Astrocyte of the spinal cord (primary cell): Measurements from ENCODE around the gene GATAD1.

Source experiments
- DNase-seq: peaks from one replicate; pipeline ENCODE4 v3.0.0; 2011; ENCODE audit warnings: low read depth, low spot score
- H3K4me3 ChIP-seq: 2 replicates; pipeline ENCODE4 v1.5.1; 2011; ENCODE audit warnings: low read depth, mild to moderate bottlenecking, low read length, moderate library complexity
- in situ Hi-C: cut with HindIII; loops from 2 replicates; pipeline ENCODE4 v1.10.0; 2017; ENCODE audit warnings: low sequenced_read_pairs
- TF ChIP-seq, protein P1 (sequence below): IDR thresholded peaks from 2 replicates; pipeline ENCODE4 v1.5.1; 2012; ENCODE audit warnings: low read depth, mild to moderate bottlenecking, low read length, inconsistent platforms

GATAD1 gene

DNA sequence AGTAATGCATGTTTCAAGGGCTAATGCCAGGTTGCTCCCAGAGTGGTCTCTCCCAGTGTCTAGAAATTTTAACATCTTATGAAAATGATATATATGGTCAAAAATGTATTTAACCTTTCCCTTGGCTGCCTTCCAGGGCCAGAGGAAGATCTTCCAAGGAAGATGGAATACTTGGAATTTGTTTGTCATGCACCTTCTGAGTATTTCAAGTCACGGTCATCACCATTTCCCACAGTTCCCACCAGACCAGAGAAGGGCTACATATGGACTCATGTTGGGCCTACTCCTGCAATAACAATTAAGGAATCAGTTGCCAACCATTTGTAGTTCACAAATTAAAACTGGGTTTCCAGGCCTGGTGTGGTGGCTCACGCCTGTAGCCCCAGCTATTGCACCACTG, 9.0 kb downstream of the GATAD1 start:
- in situ Hi-C loops, result no loop called here
- no peak overlapping the region for H3K4me3 ChIP-seq
- DNase-seq, result no peak
- TF ChIP-seq, protein P1, sequence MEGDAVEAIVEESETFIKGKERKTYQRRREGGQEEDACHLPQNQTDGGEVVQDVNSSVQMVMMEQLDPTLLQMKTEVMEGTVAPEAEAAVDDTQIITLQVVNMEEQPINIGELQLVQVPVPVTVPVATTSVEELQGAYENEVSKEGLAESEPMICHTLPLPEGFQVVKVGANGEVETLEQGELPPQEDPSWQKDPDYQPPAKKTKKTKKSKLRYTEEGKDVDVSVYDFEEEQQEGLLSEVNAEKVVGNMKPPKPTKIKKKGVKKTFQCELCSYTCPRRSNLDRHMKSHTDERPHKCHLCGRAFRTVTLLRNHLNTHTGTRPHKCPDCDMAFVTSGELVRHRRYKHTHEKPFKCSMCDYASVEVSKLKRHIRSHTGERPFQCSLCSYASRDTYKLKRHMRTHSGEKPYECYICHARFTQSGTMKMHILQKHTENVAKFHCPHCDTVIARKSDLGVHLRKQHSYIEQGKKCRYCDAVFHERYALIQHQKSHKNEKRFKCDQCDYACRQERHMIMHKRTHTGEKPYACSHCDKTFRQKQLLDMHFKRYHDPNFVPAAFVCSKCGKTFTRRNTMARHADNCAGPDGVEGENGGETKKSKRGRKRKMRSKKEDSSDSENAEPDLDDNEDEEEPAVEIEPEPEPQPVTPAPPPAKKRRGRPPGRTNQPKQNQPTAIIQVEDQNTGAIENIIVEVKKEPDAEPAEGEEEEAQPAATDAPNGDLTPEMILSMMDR, result no peak

DNA sequence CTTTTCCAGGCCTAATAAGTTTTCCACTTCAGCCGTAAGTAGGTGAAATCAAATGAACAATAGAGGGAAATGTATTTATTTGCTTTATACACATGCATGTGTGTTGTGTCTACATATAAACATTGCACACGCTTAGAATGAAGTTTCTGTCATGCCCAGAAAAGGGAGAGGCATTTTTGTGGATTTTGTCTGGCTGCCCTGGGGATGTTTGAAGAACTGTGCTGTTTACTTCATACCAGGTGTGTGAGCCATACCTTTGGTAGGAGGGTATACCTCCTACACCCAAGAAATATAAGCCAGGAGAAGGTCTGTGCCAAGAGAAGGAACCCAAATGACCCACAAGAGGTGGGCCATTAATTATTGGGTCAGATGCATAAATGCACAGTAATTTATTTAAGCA, 12.8 kb downstream of the GATAD1 start:
- in situ Hi-C loops, result no loop called here
- no peak for DNase-seq
- TF ChIP-seq, protein P1, result no peak
- H3K4me3 ChIP-seq, result no peak overlapping the region

DNA sequence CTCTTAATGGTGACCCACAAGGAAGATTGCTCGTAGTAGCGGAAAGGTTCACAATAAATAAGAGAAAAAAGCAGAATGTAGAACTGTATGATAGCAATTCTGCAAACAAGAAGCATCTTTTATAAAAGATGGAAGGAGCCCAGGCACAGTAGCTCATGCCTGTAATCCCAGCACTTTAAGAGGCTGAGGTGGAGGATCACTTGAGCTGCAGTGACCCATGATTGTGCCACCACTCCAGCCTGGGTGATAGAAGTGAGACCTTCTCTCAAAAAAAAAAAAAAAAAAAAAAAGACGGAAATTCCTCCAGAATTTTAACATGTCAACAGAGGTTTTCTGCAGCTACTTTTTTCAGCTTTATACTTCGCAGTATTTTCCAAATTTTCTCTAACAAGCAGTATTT, 13.2 kb downstream of the GATAD1 start:
- in situ Hi-C loops, result no loop called here
- DNase-seq, result no peak
- TF ChIP-seq, protein P1, result no peak
- H3K4me3 ChIP-seq, result no peak overlapping the region

DNA sequence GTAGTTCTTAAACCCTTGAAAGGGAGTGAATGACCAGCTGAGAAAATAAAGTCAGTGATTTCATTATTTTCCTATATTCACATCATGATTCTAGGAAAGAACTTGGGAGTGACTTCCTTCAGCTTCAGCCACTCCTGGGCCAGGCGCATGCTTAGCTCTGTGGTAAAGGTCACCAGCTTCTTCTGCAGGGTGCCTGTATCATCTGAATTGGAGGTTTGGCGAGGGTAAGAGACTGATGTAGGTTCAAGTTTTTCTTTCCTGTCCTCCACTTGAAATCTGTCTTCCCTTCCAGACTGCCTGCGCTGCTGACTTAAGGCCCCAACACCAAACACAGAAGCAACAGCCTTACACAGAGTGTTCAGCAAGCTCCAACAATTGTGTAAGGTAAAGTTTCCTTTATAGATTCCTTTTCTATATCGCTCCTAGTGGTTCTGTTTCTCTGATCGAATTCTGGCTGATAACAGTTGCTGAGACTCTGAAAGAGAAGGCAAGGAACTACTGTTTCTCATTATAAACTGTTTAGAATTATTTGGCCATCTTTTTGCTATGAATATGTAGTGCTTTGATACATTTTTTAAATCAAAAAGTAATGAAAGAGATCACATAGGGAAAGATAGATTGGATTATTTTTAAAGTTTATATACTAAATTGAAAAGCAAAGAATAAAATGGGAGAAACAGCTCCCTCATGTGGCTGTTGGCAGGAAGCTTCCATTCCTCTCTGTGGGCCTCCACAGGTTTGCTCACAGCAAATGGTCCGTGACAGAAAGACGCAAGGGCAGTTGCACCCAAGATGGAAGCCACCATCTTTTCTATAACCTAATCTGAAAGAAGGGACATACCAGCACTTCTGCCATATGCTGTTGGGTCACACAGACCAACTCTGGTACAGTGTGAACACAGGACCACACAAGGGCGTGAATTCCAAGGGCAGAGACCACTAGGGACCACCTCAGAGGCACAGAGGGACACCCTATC, 14.0 kb downstream of the GATAD1 start:
- H3K4me3 ChIP-seq, result no peak overlapping the region
- peak; percentile 51 for DNase-seq
- TF ChIP-seq, protein P1, result peak; percentile 86
- in situ Hi-C loops, result no loop called here

DNA sequence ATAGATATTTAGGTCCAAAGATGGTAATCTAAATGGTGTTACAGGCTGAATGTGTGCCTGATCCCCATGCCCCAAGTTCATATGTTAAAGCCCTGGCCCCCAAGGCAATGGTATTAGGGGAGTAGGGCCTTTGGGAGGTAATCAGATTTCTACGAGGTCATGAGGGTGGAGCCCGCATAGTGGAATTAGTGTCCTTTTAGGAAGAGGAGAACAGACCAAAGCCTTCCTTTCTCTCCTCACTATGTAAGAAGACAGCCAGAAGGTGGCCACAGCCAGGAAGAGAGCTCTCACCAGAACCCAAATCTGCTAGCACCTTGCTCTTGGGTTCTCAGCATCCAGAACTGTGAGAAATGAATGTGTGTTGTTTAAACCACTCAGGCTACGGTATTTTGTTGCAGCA, 15.3 kb downstream of the GATAD1 start:
- TF ChIP-seq, protein P1, result no peak
- no peak overlapping the region for H3K4me3 ChIP-seq
- no peak for DNase-seq
- in situ Hi-C loops, result no loop called here

DNA sequence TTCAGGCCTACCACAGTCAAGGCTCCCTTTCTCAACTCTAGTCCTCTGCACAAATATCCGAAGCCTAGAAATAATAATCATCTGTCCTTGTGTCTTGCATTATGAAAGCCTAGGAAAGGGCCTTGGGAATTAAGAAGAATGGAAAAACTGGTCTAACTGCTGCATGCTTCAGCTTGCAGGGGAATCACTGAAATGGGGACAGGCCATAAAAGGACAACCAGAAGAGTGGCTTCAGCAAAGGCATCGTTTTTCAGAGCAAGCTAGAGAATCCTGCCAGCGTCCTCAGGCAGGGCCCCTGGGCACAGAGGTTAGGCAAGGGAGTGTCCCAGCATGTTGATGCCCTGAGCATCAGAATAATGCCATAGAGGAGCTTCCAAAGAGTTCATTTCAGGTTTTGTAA, 17.2 kb downstream of the GATAD1 start:
- in situ Hi-C loops, result no loop called here
- no peak for DNase-seq
- TF ChIP-seq, protein P1, result no peak
- H3K4me3 ChIP-seq, result no peak overlapping the region
